ENCODE measurements around the gene ANKRD17.

The ANKRD17 gene

DNA sequence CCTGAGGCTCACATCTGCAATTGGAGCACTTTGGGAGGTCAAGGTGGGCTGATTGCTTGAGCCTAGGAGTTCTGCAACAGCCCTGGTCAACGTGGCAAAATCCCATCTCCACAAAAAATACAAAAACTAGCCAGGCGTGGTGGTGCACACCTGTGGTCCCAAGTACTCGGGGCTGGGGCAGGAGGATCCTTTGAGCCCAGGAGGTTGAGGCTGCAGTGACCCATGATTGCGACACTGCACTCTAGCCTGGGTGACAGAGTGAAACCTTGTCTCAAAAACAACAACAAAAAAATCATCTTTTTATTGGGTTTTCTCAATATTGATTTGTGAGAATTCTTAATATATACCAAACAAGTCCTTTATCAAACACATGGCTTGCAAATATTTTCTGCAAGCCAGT, 64.9 kb downstream of the ANKRD17 start:
- no peak for DNase-seq

DNA sequence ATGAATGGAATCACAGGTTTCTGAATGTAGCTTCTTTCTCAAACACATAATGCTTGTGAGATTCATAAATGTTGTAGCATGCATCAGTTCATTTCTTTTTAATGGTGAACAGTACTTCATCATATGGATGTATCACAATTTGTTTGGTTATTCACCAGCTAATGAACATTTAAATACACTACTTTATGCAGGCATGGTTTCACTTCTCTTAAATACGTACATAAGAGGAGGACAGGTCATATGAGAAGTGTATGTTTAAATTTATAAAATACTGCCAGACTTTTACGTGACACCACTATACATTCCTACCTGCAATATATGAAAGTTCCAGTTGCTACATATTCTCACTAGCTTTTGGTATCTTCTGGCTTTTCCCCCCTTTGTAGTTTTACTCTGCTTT, 65.4 kb downstream of the ANKRD17 start:
- DNase-seq, result no peak

DNA sequence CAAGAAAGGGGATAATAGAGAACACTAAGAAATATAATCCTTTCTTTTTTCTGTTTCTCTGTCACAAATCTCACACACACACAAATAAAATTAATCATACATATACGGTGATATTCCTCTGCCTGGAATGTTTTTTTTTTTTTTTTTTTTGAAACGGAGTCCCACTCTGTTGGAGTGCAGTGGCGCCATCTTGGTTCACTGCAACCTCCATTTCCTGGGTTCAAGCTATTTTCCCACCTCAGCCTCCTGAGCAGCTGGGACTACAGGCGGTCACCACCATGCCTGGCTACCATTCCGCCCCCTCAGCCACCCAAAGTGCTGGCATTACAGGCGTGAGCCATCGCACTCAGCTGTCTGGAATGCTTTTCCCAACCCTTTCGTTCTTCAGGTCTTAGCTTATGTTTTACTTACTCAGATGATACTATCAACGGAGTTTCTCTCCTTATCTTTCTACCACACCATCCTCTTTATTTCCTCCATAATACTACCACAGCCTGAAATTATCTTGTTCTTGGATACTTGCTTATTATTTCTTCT, 69.3 kb downstream of the ANKRD17 start:
- peak; percentile 60 for DNase-seq

DNA sequence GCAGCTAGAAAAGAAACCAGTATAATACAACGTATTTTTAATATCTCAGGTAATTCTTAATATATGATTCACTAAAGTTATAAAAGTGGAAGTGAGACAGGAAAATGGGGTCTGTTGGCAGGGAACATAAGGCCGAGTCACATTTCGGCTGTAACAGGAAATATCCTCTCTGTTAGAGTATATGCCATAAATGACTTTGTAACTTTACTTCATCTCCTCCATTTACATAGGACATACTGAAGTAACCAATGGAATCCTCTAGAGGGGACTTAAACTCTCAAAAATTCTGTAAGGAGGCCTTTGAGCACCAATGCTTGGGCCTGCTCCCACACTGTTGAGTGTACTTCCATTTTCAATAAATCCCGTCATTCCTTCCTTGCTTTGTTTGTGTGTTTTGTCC, 71.3 kb downstream of the ANKRD17 start:
- no peak for DNase-seq

DNA sequence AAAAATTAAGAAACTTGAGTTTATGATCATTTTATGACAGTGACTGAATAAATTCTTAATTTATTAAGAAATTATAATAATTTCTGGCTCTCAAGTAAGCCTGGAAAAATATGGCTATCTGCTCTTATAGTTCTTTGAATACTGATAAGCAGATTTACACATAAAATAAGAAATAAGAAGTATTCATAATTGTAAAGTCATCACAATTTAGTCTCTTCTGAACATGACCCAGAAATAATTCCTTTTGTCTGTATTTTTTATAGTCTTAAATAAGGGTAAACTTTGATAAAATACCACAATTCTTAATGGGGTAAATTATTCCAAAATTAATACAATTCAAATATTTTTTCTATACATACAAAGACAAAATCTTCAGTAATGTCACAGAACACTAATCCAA, 72.7 kb downstream of the ANKRD17 start:
- no peak for DNase-seq

DNA sequence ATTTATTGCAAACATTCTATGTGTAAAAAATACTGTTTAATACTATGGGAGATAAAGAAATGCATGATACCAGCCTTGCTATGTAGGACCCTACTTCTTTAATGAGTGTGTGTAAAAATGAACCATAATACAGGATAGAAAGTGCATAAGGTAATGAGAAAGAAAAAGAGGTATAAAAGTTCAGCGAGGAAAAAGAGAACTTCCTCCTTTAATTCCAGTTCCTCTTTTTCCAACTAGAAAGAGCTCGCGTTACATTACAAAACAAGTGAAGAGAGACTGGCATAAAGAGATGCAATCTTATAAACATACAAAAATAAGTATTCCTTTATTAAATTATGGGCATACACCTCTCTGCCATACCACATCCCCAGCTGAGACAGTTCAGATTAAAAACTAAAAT, 77.4 kb downstream of the ANKRD17 start:
- DNase-seq, result no peak

DNA sequence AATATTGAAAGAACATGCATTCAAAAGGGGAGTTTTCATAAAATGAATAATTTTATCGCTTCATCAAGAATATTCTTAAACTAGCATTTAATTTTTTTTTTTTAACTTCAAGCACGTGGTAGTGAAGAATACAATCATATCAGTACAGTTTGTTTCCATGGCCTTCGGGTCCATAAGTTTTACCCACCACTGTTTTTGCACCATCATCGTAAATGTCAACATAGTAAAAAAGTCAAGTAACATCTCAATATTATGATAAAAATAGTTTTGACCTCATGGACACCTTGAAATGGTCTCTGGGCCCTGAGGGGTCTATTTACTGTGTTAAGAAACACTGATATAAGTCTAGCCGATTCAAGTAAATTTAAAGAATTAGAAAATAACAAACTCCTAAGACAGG, 80.2 kb downstream of the ANKRD17 start:
- DNase-seq, result no peak

DNA sequence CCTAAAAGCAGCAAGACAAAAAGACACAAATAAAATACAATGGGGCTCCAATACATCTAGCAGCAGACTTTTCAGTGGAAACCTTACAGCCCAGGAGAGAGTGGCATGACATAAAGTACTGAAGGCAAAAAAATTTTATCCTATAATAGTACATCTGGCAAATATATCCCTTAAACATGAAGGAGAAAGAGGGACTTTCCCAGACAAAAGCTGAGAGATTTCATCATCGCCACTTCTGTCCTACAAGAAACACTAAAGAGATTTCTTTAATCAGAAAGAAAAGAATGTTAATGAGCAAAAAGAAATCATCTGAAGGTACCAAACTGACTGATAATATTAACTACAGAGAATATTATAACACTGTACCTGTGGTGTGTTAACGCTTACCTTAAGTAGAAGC, 86.4 kb downstream of the ANKRD17 start:
- DNase-seq, result no peak

DNA sequence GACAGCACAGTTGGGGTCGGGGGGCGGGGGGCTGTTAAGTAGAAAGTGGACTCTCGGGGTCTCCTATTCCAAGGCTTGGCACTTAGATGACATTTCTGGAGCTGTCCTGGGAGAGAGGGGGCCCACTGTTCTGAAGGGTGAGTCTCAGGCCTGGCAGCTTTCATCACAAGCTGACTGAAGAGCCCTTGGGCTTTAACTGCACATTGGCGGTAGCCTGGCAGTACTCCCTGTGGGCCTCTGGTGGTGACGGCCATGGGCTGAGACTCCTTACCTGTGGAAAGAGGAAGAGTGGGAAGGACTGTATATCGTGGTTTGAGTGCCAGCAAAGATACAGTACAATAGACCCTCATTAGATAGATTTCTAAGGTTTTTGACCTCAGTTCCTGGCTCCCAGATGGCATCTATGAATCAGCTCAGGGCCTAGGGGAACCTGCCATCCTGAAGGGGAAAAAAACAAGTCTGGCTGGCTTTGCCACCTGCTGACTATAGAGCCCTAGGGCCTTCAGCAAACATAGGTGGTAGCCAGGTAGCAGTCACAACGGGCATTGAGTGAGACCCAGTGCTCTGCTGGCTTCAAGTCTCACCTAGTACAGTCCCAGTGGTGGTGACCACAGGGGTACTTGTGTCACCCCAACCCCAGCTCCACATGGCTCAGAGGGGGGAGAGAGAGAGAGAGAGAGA, 87.9 kb downstream of the ANKRD17 start:
- no peak for DNase-seq

DNA sequence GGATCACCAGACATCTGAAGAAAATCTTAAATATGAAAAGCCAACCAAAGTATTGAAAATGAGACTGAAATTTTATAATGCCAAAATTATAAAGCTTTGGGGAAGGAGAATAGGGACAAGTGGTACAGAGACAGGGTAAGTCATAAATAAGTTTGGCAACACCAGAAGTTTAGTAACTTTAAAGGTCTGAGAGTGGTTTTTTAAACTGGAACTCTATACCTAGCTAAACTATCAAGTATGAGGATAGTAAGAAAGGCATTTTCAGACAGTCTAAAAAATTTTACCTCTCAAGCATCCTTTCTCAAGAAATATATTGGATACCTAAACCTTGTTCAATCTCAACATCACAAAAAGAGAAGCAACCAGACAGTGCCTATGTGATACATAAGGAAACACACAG, 92.4 kb downstream of the ANKRD17 start:
- DNase-seq, result no peak

DNA sequence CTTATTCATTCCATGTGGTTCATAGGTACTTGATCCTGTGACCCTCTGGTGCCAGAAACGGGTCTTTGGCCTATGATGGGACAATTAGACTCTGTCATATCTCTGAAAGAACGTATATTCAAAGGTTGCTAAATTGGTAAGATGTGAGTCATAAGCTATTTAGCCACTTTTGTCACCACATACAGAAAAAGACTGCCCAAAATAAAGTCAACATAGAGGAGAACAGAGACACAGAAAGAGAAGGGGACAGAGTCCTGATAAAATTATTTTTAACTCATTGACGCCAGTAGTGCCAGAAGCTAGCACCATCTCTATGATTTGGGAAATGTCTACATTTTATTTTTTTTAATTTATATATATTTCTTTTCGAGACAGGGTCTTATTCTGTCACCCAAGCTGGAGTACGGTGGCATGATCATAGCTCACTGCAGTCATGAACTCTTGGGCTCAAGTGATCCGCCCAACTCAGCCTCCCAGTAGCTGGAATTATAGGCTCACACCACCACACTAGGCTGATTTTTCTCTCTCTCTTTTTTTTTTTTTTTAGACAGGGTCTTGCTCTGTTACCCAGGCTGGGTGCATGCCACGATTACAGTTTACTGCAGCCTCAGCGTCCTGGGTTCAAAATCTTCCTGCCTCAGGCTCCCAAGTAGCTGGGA, 96.9 kb downstream of the ANKRD17 start:
- DNase-seq, result no peak

DNA sequence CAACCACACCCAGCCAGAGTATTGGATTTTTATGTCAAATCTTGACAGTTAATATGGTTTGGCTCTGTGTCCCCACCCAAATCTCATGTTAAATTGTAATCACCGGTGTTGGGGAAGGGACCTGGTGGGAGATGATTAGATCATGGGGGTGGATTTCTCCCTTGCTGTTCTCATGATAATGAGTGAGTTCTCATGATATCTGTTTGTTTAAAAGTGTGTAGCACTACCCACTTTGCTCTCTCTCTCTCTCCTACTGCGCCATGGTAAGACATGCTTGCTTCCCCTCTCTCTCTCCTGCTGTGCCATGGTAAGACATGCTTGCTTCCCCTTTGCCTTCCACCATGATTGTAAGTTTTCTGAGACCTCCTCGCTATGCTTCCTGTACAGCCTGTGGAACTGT, 102.2 kb downstream of the ANKRD17 start:
- no peak for DNase-seq

DNA sequence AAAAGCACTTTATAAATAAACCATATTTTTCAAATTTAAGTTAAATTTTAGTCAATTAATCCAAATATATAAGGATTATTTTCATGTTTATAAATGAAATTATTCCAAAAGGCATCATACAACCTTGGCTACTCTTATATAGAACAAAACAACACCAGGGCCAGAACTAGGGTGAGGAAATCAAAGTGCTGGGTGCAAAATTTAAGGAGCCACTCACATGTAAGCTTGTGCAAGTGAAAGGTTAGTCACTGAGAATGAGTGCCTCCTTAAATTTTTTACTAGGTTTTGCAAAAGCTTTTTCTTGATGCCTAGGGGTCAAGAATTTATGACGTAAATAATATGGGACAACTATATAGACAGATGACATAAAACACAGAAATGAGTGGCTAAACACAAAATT, 105.7 kb downstream of the ANKRD17 start:
- DNase-seq, result no peak

DNA sequence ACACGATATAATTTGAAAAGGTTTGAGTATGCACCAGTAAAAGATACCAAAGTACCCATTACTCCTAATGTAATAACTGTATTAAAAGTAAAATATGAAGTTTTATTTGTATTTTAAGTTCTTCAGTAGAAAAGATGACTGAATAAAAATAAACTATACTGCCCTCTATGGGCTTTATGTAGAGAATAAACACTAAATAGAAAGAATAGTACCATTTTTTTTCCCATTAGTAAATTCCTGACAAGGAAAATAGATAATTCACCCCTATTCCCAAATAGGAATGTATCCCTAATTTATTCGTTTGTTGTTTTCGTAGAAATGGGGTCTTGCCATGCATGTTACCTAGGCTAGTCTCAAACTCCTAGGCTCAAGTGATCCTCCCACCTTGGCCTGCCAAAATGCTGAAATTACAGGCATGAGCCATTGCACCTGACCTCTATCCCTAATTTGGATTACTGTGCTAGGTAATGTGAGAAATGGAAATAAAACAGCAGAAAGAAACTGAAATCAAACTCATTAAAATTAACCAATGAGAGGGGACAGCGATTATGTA, 115.5 kb downstream of the ANKRD17 start:
- DNase-seq, result no peak

DNA sequence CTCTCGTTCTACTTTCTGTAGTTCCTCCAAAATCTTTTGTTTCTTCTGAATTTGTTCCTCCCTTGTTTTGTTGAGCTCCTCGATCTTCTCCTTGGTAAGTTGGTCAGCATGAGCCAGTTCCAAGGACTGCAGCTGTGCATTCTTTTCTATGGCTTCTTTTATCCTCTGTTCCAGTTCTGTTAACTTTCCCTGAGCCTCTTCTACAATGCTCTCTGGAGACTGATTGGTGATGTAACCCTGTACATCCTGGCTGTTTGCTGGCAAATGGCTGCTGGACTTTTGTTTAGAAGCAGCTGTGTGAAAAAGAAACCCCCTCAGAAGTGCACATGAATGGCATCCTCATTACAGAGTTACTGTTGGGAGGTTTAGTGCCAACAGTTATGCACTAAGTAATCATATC, 118.6 kb downstream of the ANKRD17 start:
- no peak for DNase-seq

DNA sequence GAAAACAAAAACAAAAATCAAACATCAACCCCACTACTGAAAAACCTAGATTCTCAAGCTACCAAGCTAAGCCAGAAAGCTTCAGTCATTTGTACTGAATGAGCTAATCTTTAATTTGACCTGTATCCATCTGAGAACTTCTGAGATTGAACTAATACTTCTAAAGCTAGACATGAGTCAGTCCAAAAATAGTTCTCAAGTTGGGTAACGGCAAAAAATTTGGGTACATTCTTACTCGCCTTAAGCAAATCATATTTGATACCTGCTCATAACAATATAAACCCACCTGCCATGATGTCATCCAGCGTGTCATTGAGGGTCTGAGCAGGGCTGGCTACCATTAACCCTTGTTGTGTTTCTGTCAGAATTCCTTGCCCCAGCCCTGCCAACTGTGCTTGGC, 119.4 kb downstream of the ANKRD17 start:
- DNase-seq, result no peak

DNA sequence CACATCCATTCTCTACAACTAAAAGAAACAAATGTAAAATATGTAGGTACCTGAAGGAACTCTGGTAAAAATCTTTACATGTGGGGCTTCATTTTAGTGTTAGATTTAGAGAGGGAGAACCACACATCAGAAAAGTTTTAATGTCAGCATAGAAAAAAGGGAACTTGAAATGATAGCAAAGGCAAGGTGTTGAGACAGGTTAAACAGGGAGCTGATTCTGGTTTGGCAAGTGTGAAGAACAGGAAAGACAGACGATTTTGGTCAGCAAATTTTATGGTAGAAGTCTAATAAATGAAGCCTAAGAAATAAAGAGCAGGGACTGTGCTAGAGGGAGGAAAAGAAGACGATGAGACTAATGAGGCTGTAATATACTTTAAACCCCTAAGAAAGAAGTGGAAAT, 121.5 kb downstream of the ANKRD17 start:
- DNase-seq, result no peak

DNA sequence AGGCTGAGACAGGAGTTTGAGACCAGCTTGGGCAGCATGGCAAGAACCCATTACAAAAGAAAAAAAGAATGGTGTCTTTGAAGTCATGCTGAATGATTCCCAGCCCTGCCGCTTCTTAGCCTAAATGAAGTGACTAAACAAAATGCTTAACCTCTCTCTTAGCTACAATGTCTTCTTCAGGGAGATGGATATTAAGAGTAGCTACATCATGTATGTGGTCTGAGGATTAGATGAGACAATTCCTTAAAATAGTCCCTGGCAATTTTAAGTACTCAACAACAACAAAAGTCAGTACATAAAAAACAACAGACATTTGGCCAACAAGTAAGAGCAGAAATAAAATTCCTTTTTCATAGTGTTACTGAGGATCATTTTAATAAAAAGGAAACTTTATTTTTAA, 124.8 kb downstream of the ANKRD17 start:
- DNase-seq, result no peak

DNA sequence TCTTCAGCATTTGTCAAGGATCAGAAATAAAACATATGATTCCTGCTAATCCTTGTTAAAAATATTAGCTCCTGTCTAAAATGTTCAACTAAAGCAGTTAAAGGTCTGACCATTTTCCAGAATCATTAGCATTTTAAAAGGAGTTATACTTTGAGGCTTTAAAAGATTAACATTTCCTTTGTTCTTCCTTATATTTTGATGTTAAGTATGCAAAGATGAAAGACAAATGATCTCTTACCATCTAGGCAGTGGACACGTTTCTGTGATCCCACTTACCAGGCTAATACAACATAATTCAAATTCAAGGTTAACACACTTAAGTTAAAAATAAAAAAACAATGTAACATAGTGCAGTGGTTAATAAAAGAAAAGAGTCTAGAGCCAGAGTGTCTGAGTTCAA, 127.3 kb downstream of the ANKRD17 start:
- DNase-seq, result no peak

DNA sequence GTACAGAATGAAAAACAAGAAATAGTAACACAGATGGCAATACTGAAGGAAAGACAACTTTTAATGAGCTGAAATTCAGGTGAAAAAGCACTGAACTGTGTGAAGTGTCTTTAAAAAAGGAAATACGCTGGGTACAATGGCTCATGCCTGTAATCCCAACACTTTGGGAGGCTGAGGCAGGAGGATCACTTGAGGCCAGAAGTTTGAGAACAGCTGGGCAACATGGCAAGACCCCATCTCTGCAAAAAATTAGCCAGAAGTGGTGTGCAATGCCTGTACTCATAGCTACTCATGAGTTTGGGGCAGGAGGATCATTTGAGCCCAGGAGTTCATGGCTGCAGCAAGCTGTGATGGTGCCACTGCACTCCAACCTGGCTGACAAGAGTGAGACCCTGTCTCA, 129.3 kb downstream of the ANKRD17 start:
- no peak for DNase-seq

DNA sequence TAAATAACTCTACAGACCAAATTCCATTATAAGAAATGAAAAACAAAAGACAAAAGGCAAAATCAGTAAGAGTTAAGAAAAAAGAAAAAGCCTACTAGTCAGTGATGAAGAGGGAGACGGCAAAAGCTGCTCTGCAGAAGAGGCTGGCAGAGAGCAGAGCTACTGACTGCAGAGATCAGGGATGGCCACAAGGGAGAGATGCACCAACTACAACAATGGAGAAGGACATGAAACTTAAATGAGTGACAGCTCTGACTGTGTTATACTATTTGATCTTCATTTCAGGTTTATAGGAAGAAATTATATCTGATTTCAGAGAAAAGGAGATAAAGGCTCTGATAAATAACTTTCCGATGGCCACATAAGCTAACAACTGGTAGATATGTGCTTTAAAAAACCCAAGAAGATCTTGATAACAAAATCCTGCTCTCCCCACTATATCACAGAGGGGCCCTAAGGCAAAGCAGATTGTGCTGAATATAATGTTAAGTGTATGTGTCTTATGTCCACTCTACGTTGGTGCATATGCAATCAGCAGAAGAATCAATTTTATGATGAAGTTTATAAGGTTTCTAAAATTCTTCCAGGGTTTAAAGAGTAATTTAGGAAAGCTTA, 130.7 kb downstream of the ANKRD17 start:
- no peak for DNase-seq

DNA sequence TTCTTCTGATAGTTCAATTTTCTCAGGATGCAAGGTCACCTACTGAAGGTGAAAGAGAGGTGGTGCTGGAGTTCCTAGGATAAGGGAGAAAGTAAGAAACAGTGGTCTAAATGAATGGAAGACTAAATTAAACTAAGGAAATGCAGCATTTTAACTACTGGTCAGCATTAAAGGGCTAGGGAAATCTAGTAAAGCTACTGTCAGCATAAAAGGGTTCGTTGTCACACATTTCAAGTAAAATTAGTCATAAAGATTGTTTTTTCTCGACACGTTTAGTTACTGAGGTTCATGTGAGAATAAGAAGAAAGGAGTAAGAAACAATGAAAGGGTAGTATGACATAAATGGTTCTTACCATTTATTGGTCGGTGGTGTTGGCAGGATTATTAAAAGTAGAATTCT, 149.1 kb downstream of the ANKRD17 start:
- no peak for DNase-seq

DNA sequence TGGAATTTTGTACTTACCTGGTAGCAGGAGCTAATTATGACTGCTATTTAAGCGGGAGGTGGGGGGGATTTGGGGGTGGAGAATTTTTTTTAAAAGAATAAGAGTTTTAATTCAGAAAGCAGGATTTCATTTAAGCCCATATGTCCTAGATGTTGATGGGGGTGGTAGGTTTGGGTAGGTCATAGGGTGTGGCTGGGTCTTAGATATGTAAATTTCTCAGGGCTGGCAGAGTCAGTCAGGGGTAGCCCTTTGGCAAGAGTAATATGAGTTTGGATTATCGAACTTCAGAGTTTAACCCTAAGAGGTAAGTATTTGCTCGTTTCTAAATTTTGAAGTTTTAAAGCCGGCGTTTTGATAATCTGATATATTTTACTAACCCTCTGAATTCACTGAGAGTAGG, 153.9 kb downstream of the ANKRD17 start:
- no peak for DNase-seq

All from NCI-H226 (cell line).